Left renal pelvis (tissue), 4 donors: ENCODE data around the gene SLC18B1. TPM values are rescaled to one million over a fixed set of nuclear protein-coding genes. Genes with fewer than 3 reads are reported as not detected.
"Not testable (repeated sequence)": the region's sequence is repeated elsewhere in the genome, so short reads cannot be mapped to it uniquely, and the experiment has no call there.

ENCODE experiments used
- DNase-seq, 4 donors: peaks; one replicate each; pipeline ENCODE4 v3.0.0-alpha.2; 2013; ENCODE audit warnings: low read depth in 4 of 4, low spot score in 3 of 4
- polyA plus RNA-seq, 4 donors: library from polyadenylated mRNA; unstranded; fragments of 120-200 nt; gene quantifications; one replicate each; pipeline ENCODE4 v1.2.1, GENCODE V29; 2013; ENCODE audit not compliant: insufficient read length in 4 of 4

SLC18B1 gene
- polyA plus RNA-seq, 4 donors = 31.3 to 40.7 (median 33.7) TPM

- no peak for DNase-seq
Observed at GRCh38 chr6:132804251-132804650, 5.8 kb upstream of the SLC18B1 start.

- no peak for DNase-seq
Observed at GRCh38 chr6:132800656-132801055, 2.2 kb upstream of the SLC18B1 start.

DNA sequence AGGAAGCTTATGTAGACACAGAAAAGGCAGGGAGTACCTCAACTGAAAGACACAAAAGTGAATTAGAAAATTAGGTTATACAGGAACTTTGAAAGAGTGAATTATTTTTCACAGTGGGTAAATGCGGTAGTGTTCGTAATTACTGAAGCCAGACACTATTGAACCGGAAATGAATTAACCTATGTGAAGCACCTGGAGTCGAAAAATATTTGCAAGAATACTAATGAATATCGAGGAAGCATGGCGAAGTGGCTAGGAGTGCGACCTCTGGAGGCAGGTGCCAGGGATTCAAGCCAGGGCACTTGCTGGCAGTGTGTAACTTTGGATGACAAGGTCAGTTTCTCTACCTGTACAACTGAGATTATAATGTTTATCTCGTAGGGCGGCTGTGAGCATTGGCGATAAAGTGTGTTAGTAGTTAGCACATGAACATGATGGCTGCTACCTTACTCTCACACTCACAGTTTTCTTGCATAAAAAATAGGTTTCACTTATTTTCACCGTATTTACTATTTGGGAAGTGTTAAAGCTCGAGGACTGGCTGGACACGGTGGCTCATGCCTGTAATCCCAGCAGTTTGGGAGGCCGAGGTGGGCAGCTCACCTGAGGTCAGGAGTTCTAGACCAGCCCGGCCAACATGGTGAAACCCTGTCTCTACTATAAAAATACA lies 567 bp upstream of the SLC18B1 start:
- DNase-seq = peak in 3 of 4 donors; percentile 50 to 72 (median 51)

DNA sequence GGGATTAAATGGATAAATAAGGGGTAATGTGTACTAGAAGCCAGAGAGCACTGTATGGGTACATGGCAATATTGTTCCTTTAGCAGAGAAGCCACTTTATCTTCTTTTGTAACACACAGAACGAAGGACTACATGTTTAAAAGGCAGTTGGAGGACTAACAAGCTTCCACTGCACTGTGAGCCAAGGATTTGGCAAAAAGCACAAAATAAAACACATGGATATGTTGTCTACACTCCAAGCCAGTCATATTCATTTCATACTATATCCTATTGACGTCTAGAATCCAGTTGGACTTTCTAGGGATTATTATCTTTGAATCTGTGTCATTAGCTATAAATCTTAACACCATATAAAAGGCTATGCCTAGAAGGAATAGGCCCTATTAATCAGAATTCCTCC lies 3.0 kb downstream of the SLC18B1 start:
- no peak for DNase-seq

- no peak for DNase-seq
Observed at GRCh38 chr6:132792510-132792909, 5.9 kb downstream of the SLC18B1 start.

DNA sequence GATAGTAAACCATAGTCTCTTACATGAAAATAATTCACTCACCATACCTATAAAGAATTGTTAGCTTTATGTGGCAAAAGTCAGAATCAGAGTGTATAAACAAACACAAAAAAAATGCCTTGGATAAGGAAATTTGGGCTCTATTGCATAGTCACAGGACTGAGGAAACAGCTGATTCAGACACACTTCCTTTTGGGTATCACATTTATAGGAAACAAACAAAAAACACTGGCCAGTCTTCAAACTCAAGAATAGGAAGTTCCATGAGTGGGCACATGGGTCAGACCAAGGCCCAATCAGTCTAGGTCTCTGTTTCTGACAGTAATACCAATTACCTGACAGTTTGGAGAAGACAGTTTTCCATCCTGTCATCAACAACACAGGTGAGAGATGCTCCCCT lies 8.0 kb downstream of the SLC18B1 start:
- DNase-seq = no peak

- DNase-seq = no peak
Observed at GRCh38 chr6:132789396-132789776, 9.1 kb downstream of the SLC18B1 start.

DNA sequence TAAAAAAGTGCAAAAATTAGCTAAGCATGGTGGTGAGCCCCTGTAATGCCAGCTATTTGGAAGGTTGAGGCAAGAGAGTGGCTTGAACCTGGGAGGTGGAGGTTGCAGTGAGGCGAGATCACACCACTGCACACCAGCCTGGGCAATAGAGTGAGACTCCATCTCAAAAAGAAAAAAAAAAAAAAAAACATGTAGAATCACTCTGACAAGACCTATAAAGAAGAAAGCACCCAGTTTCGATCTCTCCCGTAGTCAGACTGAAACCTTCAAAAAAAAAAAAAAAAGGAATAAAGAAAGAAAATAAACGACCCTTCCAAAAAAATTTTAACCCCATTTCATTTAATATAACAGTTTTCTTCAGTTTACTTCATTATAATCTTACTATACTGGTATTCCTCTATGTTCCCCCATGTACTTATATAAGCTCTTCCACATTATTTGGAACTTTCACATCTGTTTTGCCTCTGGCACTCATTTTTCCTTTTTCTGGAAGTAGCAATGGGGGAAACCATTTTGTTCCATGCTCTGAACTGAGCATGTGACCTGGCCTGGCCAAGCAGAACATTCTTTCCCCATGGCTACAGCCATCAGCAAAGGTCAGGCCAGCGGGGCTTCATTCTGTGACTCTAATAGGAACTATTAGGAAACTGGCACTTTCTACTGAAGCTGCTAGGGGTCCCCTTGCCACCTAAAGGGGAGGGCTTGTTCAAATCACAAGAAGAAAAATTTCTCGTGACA lies 9.6 kb downstream of the SLC18B1 start:
- DNase-seq = no peak

DNA sequence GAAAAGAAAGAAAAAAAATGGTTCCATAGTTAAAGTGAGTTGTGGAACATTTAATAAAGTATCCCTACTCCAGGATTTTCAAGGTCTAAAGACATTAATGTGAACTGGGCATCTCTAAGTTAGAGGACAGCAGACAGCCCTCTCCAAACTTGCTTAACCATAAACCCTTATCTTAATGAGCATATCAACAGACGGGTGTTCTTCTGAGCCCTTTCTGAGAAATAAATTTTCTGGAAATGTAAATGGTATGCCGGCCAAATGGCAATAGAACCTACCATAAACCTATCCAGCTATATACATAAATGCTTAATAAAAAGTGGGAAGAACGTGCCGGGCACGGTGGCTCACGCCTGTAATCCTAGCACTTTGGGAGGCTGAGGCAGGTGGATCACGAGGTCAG lies 12.5 kb downstream of the SLC18B1 start:
- DNase-seq = no peak

GRCh38 chr6:132780770-132781371 lies 17.6 kb downstream of the SLC18B1 start:
- DNase-seq = no peak

DNA sequence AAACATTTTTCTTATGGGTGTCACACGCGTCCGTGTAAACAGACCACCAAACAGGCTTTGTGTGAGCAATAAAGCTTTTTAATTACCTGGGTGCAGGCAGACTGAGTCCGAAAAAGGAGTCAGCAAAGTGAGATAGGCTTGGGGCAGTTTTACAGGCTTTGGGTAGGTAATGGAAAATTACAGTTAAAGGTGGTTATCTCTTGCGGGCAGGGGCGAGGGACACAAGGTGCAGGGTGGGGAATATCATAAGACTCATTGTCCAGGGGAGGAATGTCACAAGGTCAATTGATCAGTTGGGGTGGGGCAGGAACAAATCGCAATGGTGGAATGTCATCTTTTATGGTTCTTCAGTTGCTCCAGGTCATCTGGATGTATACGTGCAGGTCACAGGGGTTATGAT lies 20.6 kb downstream of the SLC18B1 start:
- not testable (repeated sequence) for DNase-seq

DNA sequence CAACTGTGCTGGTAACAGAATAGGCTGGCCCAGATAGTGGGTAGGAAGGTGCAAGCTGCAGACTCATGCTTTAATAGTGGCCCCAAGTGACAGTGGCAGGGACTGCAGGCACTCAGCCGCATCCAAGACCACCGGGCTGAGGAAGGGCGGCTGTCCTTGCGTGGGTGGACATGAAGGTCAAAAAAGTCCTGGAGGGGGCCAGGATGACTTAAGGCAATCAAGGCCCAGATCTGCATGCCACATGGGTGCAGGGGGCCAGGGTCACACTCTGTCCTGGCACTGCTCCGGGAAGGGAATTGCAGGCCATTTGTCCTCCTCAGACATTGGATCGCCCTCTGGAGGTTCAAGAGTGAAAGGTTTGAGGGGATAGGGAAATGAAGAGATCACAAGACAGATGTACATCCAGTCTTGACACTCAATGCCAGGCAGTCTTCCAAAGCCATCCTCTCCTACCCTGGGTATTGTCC lies 30.4 kb downstream of the SLC18B1 start:
- DNase-seq = no peak

GRCh38 chr6:132765560-132765959 lies 32.9 kb downstream of the SLC18B1 start:
- no peak for DNase-seq

GRCh38 chr6:132764370-132764769 lies 34.1 kb downstream of the SLC18B1 start:
- no peak for DNase-seq

DNA sequence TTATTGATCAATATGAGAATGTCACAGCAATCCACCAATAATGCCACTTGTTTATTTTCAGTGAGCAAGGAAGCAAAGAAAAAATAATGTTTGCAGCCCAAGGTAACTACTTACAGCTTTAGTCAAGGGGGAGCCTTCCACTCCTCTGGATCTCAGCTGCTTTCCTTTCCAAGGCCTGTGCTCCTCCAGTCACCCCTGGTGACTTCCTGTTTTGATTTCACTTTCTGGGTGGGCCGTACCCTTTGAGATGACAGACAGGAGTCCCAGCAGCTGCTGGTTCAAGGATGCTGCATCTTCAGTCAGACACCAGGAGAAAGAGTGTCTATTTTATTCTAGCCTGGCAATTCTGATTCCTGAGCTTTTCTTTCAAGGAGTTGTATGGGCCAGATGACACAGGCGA lies 35.2 kb downstream of the SLC18B1 start:
- DNase-seq = no peak

- no peak for DNase-seq
Observed at GRCh38 chr6:132760256-132760655, 38.2 kb downstream of the SLC18B1 start.

- no peak for DNase-seq
Observed at GRCh38 chr6:132758689-132759088, 39.7 kb downstream of the SLC18B1 start.

DNA sequence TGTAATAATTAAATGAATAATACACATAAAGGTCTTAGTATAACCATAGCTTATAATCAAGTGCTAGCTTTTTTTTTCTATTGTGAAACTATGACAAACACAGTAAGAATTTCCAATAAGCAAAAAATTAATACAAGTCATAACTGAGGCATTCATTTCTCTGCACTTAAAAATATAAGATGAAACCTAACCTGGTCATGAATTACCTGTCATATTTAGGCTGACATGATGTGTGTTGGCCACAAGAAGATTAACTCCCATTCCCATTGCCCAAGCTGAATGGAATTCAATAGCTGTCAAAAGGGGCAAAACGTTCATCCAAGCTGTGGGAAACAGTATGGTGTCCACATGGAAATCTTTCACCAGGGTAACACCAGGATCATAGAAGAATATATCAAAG lies 46.2 kb downstream of the SLC18B1 start:
- no peak for DNase-seq

GRCh38 chr6:132751828-132752227 lies 46.6 kb downstream of the SLC18B1 start:
- DNase-seq = no peak

- DNase-seq = no peak
Observed at GRCh38 chr6:132751306-132751705, 47.1 kb downstream of the SLC18B1 start.

GRCh38 chr6:132750455-132751248 lies 47.8 kb downstream of the SLC18B1 start:
- no peak for DNase-seq
